K562 (cell line): ENCODE measurements around the gene CHPF2. TPM values are rescaled to one million over a fixed set of nuclear protein-coding genes. Genes with fewer than 3 reads are reported as not detected.

Experiments used
- ATAC-seq: fragments of 200-7000 bp; cut with Tn5 transposase; 3 replicates; pipeline ENCODE4 v1.9.1; 2020; ENCODE audit warnings: moderate library complexity
- BruUV-seq: library from RNA; stranded (reverse); fragments of 400-500 nt; replicated peaks from 2 replicates; lab custom pipeline; 2021; lab: Mats Ljungman, UMichigan
- CTCF ChIA-PET: fragments of 300-600 bp; formaldehyde crosslinking; extraction: SDS; loops from one replicate; lab custom pipeline; 2021; ENCODE audit warnings: low intra/inter-chr PET ratio; lab: Yijun Ruan, JAX
- POLR2A ChIA-PET: fragments of 300-600, 350-650 bp; sonication (Branson Sonifier 250); formaldehyde crosslinking; extraction: SDS; loops from one replicate; lab custom pipeline; 2021; ENCODE audit warnings: antibody characterized with exemption, inconsistent platforms; lab: Yijun Ruan, JAX
- DNase-seq, 4 experiments: peaks; one replicate each; pipeline versions ENCODE4 v3.0.0 to v3.0.0-alpha.2; 2011 to 2018; ENCODE audit warnings: low spot score in 3 of 4, mixed read lengths in 3 of 4; ENCODE audit errors: extremely low read depth in 1 of 4
- FAIRE-seq: peaks from 2 replicates; lab custom pipeline; 2011; peaks lifted over from hg19 to GRCh38; lab: Jason Lieb, UNC
- H2AFZ ChIP-seq: 2 replicates; pipeline ENCODE4 v1.6.0; 2011; ENCODE audit warnings: low read depth, low read length, control low read depth, inconsistent platforms
- H3K27ac ChIP-seq: fragments of 200-600 bp; 3 replicates; pipeline ENCODE4 v1.8.0; 2011; ENCODE audit warnings: low read depth, mild to moderate bottlenecking, control low read depth, inconsistent platforms, low read length, moderate library complexity, mixed read lengths; ENCODE audit errors: extremely low read depth
- H3K27me3 ChIP-seq, 2 experiments: fragments of 300-600 bp in 1 of 2; 2 replicates in 1 of 2; 3 replicates in 1 of 2; pipeline versions ENCODE4 v1.6.0 to v1.8.0; 2011; ENCODE audit warnings: inconsistent platforms in 2 of 2, low read length in 2 of 2, mild to moderate bottlenecking in 1 of 2, mixed read lengths in 1 of 2, moderate library complexity in 1 of 2; ENCODE audit not compliant: control insufficient read depth in 2 of 2, insufficient read depth in 2 of 2
- H3K36me3 ChIP-seq: fragments of 300-600 bp; 3 replicates; pipeline ENCODE4 v1.8.0; 2011; ENCODE audit warnings: mild to moderate bottlenecking, low read length, inconsistent platforms; ENCODE audit not compliant: control insufficient read depth, insufficient read depth
- H3K4me1 ChIP-seq, 2 experiments: fragments of 200-600 bp in 1 of 2; replicated peaks in 1 of 2; 2 replicates in 1 of 2; 3 replicates in 1 of 2; pipeline versions ENCODE4 v1.5.1 to v1.8.0; 2011; ENCODE audit warnings: inconsistent platforms in 2 of 2, low read length in 2 of 2, mild to moderate bottlenecking in 1 of 2, mixed read lengths in 1 of 2, moderate library complexity in 1 of 2; ENCODE audit not compliant: control insufficient read depth in 2 of 2, insufficient read depth in 2 of 2
- H3K4me2 ChIP-seq: 2 replicates; pipeline ENCODE4 v1.6.1; 2011; ENCODE audit warnings: low read length, control low read depth, inconsistent platforms, mixed read lengths; ENCODE audit not compliant: insufficient read depth
- H3K4me3 ChIP-seq: fragments of 200-600 bp; sonication (generic), shearing (Covaris generic); 2 replicates; pipeline ENCODE4 v1.5.1; 2016; ENCODE audit warnings: control low read depth, inconsistent platforms
- H3K79me2 ChIP-seq: fragments of 200-600 bp; 3 replicates; pipeline ENCODE4 v1.8.0; 2011; ENCODE audit warnings: low read length, inconsistent platforms; ENCODE audit not compliant: control insufficient read depth, insufficient read depth
- H3K9ac ChIP-seq, 2 experiments: 2 replicates each; pipeline versions ENCODE4 v1.6.0 to v1.6.1; 2011; ENCODE audit warnings: low read depth in 2 of 2, low read length in 2 of 2, control low read depth in 1 of 2, inconsistent platforms in 1 of 2, mild to moderate bottlenecking in 1 of 2, mixed read lengths in 1 of 2; ENCODE audit not compliant: insufficient read depth in 1 of 2
- H3K9me1 ChIP-seq: one replicate; pipeline ENCODE4 v1.6.0; 2011; ENCODE audit warnings: inconsistent platforms, mild to moderate bottlenecking, low read length, moderate library complexity; ENCODE audit not compliant: control insufficient read depth, insufficient read depth
- H3K9me3 ChIP-seq: replicated peaks from 2 replicates; pipeline ENCODE4 v1.5.1; 2011; ENCODE audit warnings: low read depth, low read length, inconsistent platforms; ENCODE audit not compliant: control insufficient read depth, insufficient read depth
- H4K20me1 ChIP-seq: replicated peaks from 2 replicates; pipeline ENCODE4 v1.6.1; 2011; ENCODE audit warnings: low read length, inconsistent platforms, mixed read lengths; ENCODE audit not compliant: control insufficient read depth, insufficient read depth
- NCOA1 ChIP-seq: fragments of 450-650 bp; IDR thresholded peaks from 2 replicates; pipeline ENCODE4 v1.6.1; 2016; ENCODE audit warnings: low read depth
- POLR2G ChIP-seq: fragments of 200-400 bp; formaldehyde crosslinking; IDR thresholded peaks from 2 replicates; pipeline ENCODE4 v1.6.1; 2017; ENCODE audit warnings: low read depth, mild to moderate bottlenecking, antibody characterized with exemption, low read length, moderate library complexity
- WGBS: fragments of 100-300 bp; shearing (Covaris generic); methylation state at CpG from one replicate; pipeline ENCODE4 v1.1.6; 2016; ENCODE audit warnings: low coverage, mixed read lengths; ENCODE audit not compliant: insufficient coverage; ENCODE audit errors: missing lambda C conversion rate; 5-methylcytosine and 5-hydroxymethylcytosine counted together
- in situ Hi-C: fragments of 300-500 bp; cut with MboI; formaldehyde crosslinking; loops from 4 replicates; pipeline ENCODE4 v1.15.0; 2018; ENCODE audit warnings: inconsistent platforms, mixed read lengths
- intact Hi-C: fragments of 100-400 bp; cut with micrococcal nuclease; formaldehyde crosslinking; loops from 2 replicates; pipeline ENCODE4 v1.14.2; 2022
- polyA plus RNA-seq, 8 experiments: library from polyadenylated mRNA; depleted of rRNA in 4 of 8; stranded (reverse) in 5 of 8; unstranded in 3 of 8; fragments of >200 nt; fragmentation: Nextera tagmentation in 2 of 8; fragmentation: Illumina TruSeq in 1 of 8; extraction: Ambion mirVana in 2 of 8; extraction: Trizol in 1 of 8; gene quantifications; 2 replicates each; pipeline versions ENCODE4 v1.2.1 to v1.2.3, GENCODE V29; 2011 to 2014; ENCODE audit warnings: inconsistent platforms in 1 of 8, missing spikeins in 1 of 8
- total RNA-seq, 7 experiments: library from RNA; depleted of rRNA in 6 of 7; stranded (reverse); fragments of >200 nt in 6 of 7; fragmentation: Illumina TruSeq in 2 of 7; extraction: Trizol in 2 of 7; gene quantifications; 2 replicates each; pipeline versions ENCODE4 v1.2.1 to v1.2.3, GENCODE V29; 2011 to 2021; ENCODE audit warnings: low replicate concordance in 1 of 7

Gene CHPF2
- total and polyA plus RNA-seq, 9 of the 15 experiments (the other 6 are each of a cell fraction or from before 2014, with no cell fraction given): 0.08 to 32.8 (median 10.5) TPM

DNA sequence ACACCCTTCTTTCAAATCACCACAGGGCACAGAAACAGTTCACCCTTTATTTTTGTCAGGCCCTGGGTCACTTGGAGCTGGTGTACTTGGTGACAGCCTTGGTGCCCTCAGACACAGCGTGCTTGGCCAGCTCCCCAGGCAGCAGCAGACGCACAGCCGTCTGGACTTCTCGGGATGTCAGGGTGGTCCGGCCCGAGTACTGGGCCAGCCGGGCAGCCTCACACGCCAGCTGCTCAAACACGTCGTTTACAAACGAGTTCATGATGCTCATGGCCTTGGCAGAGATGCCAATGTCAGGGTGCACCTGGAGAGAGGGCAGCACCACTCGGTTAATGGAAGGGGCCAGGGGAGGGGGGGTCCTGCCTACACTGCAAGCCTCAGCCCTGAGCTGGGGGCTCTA, 24.5 kb upstream of the CHPF2 start:
- peak overlapping the region in 1 of 2 experiments; percentile 31; a peak in 2 of 4 replicates for H3K9ac ChIP-seq
- ChIA-PET CTCF (no interaction called here), POLR2A (interaction anchor here (0.5 to 2.1 kb wide), 3 partner anchors 11 to 25 kb away, joined by 3 to 12 read pairs (median 5); partner anchors contain the start of gene ABCF2)
- H3K27ac ChIP-seq: no peak overlapping the region
- H3K79me2 ChIP-seq: no peaks in the 10 kb centered on the region
- DNase-seq (no peak), FAIRE-seq (no peak), ATAC-seq (no peak)
- no peak overlapping the region for H3K4me2 ChIP-seq
- no peaks in the 10 kb centered on the region for H3K9me1 ChIP-seq
- peaks cover 31 to 34% of the 10 kb centered on the region in 2 experiments; a peak in 4 of 5 replicates for H3K27me3 ChIP-seq
- in situ Hi-C loops (no loop called here), intact Hi-C loops (loop anchor here (2.0 kb wide), 1 partner anchor 33 kb away; no protein-coding TSS in a partner anchor)
- H3K9me3 ChIP-seq: no peaks in the 10 kb centered on the region
- H3K4me3 ChIP-seq: no peak overlapping the region
- H3K4me1 ChIP-seq: peaks cover 15 to 19% of the 10 kb centered on the region in 2 experiments
- no TSS peak for BruUV-seq
- H2AFZ ChIP-seq: no peak overlapping the region
- peaks cover 9% of the 10 kb centered on the region; the same call in 2 of the 3 replicates for H3K36me3 ChIP-seq
- TF ChIP-seq POLR2G (peak; percentile 65), NCOA1 (no peak)
- peaks cover 33% of the 10 kb centered on the region for H4K20me1 ChIP-seq
- 60% methylated on average over 12 of the region's 12 CpGs for WGBS

DNA sequence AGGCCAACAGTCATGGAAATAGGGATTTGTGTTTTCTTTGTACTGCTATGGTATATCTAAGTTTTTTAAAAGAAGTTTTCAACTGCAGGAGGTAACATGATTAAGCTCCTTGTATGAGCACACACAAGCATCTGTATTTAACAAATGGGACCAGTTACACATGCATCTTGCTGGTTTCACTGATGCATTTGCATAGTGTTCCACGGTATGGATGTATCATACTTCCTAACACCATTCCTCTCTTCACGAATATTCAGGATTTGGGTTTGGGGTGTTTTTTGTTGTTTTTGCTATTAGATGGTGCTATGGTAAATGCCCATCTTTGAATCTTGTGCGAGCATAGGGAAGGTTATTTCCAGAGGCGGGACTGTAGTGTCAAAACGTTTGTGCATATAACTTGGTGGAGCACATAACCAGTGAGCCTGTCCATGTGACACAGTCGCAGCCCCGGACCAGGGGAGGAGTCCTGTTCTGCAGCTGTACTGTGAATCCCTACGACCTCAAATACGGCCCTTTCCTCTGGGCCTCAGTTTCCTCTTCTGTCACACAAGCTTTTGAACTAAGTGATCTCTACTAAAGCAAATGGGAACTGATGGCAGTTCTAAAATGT, 23.9 kb upstream of the CHPF2 start:
- Histone ChIP-seq H3K36me3 (peaks cover 15% of the 10 kb centered on the region; the same call in 2 of the 3 replicates), H2AFZ (no peak overlapping the region), H3K9me3 (no peaks in the 10 kb centered on the region), H4K20me1 (peaks cover 31% of the 10 kb centered on the region), H3K4me1 (peaks cover 15 to 19% of the 10 kb centered on the region in 2 experiments), H3K9ac (no peak overlapping the region), H3K9me1 (no peaks in the 10 kb centered on the region), H3K79me2 (no peaks in the 10 kb centered on the region), H3K27ac (no peak overlapping the region), H3K4me2 (no peak overlapping the region), H3K4me3 (no peak overlapping the region), H3K27me3 (peaks cover 26 to 29% of the 10 kb centered on the region in 2 experiments; a peak in 4 of 5 replicates)
- CTCF ChIA-PET: no interaction called here
- ATAC-seq (no peak), FAIRE-seq (peak; percentile 23), DNase-seq (no peak)
- BruUV-seq: no TSS peak
- in situ Hi-C loops: no loop called here
- POLR2A ChIA-PET: interaction anchor here (0.5 to 2.1 kb wide), 5 partner anchors 8 to 22 kb away, joined by 3 to 12 read pairs (median 6); partner anchors contain the start of gene ABCF2
- WGBS: 19% methylated on average over 9 of the region's 9 CpGs
- intact Hi-C loops: no loop called here
